Activated CD4-positive, alpha-beta T cell treated with anti-CD3 and anti-CD28 coated beads, Interleukin-2, Interleukin-4, amounts not matched to agents 100 ng/mL and 50 ng/mL, durations not matched to agents 16 hours and 8 hours (primary cell): ENCODE results near the gene LCE6A.

ENCODE experiments used
- DNase-seq: peaks from one replicate; pipeline ENCODE4 v3.0.0-alpha.2; 2020; ENCODE audit warnings: low spot score

Gene LCE6A, protein sequence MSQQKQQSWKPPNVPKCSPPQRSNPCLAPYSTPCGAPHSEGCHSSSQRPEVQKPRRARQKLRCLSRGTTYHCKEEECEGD

DNA sequence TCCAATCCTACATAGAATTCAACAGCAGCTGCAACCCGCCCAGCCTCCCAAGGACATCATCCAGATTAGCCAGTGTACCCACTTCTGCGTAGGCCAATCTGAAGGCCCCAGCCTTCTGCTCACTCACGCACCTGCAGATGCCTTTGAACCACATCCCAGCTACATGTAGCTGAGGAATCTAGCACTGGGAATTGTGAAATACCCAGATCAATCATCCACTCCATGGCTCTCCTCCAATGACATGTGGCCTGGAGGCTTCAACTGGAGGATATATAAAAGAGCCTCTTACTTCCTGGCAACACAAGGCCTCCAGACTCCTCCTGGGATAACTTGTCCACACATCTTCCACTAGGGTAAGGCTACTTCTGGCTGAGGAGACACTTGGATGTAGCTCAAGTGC, at the start of gene LCE6A:
Gene LCE6A, plus strand, starts transcription at position 301 of the 400 bp plus-strand sequence. CDS start 665 bp downstream, outside the sequence.
- no peak for DNase-seq

DNA sequence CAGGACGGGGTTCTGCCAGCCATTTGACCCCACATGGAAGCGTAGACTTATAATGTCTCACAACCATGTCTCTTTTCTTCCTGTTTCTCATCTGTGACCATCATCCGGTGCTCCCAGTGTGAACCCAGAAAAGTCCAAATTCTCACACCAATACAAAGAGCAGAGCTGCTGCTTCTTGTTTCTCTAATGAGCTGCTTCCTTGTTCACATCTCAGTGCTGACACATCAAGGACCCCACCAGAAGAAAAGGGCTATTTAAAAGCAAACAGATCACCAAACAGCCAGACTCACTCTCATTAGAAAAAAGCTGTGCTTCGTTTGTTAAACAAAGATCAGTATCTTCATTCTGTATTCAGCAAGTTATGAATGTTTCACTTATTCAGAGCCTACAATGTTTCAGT, 47.0 kb upstream of the LCE6A start:
- no peak for DNase-seq

DNA sequence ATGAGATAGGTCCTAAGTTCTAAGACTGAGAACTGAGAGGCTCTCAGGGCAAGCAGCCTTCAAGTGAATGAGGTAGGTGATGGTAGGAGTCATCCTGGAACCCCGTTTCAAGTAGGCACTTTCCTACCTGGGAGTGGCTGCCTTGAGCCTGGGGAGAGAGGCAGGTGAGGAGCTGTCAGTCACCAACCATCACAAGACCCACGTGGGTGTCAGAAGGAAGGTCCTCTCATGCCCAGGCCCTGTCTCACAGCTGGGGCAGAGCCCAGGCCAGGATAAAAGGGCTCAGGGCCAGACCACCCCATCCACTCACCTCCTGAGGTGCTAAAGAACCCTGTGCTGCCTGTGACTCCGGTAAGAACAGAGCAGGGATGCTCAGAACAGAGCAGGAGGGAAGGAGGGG, 46.2 kb upstream of the LCE6A start, which contains the start of gene LCE1D:
Gene LCE1D, plus strand, starts transcription at position 301 of the 400 bp plus-strand sequence. CDS start 1,074 bp downstream, outside the sequence.
- no peak for DNase-seq

DNA sequence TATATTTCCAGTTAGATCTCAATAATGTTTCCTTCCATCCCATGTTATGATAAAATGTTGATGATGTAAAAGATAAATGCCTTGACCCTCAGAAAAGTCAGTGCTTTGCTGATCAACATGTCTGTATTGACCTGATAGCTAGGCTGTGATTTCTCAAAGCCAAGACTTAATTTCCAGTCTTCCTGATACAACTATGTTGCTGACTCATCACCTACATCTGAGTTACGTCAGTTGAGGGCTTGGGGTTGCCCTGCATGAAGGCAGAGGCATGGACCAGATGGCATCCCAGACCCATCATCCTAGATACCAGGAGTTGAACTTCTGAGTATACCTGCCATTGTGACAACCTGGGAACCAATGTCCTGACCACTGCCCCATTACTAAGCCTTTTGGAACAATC, 41.3 kb upstream of the LCE6A start:
- no peak for DNase-seq

DNA sequence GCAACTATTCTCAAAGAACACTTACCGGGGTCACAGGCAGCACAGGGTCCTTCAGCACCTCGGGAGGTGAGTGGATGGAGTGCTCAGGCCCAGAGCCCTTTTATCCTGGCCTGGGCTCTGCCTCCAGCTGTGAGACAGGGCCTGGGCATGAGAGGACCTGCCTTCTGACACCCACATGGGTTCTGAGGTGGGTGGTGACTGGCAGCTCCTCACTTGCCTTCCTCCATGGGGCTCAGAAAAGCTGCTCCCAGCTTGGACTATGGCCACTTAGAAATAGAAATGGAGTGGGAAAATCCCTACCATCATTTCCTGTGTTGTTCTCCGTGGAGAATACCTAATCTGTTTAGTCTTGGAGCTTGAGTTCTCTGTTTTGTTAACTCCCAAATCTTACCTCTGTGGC, 36.1 kb upstream of the LCE6A start, which contains the start of gene LCE1C:
Gene LCE1C, minus strand, starts transcription at position 76 of the 400 bp plus-strand sequence. CDS start 1,173 bp downstream, outside the sequence.
- DNase-seq, result no peak

DNA sequence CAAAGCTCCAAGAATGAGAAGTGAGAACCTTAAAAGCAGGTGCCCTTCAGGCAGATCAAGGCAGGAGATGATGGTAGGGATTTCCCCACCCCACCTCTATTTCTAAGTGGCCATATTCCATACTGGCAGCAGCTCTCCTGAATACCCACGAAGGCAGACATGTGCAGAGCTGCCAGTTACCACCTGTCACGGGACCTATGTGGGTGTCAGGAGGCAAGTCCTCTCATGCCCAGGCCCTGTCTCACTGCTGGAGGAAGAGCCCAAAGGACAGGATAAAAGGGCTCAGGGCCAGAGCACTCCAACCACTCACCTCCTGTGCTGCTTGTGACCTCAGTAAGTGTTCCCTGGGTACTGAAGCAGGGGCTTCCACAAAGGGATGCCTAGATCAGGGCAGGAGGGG, 31.6 kb upstream of the LCE6A start:
- no peak for DNase-seq

DNA sequence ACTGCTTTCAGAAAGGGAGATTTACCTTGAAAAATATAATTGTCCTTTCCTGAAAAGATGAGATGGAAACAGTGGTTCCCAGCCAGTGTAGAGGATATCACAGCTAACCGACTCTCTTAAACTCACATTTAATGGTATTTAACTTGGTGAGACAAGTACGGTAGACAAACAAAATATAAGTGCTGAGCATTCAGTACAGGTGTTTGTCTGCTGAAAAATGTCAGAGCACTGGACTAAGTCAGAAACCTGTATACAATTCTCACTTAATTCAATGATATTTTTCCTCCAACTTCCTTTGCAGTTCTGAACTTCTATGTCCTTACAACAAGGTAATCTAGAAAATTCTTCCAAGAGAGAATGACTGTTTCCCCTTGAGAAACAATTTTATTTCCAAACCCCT, 31.0 kb upstream of the LCE6A start, which contains the start of gene LCE1B:
Gene LCE1B, plus strand, starts transcription at position 301 of the 400 bp plus-strand sequence. CDS start 476 bp downstream, outside the sequence.
- DNase-seq, result no peak

DNA sequence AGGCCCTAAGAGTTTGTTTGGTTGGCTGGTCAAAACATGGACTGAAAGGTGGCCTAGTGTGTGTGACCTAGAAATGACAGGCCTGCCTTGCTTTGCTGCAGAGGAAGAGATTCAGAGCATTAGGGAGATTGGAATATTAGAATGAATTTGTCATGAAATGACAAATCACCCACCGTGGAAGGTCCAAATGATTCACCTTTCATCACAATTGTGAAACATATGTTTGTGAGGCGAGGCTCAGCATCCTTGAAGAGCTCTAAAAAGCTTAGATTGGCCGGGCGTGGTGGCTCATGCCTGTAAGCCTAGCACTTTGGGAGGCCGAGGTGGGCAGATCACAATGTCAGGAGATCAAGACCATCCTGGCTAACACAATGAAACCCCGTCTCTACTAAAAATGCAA, 25.3 kb upstream of the LCE6A start:
- DNase-seq, result no peak

DNA sequence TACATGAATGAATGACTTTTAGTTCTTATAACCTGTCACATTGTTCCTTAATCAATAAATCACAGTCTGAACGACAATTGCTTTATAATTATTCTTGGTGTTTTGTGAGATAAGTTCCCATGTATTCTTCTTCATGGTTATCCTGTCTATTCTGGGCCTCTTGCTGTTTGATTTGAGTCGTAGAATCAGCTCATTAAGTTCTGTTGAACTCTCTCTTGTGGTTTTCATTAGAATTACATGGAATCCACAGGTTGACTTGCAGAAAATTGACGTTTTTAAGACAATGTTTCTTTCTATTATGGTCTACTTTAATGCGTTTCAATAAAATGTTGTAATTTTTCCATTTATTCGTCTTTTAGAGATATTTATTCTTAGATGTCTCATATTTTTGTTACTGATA, 19.4 kb upstream of the LCE6A start:
- no peak for DNase-seq

DNA sequence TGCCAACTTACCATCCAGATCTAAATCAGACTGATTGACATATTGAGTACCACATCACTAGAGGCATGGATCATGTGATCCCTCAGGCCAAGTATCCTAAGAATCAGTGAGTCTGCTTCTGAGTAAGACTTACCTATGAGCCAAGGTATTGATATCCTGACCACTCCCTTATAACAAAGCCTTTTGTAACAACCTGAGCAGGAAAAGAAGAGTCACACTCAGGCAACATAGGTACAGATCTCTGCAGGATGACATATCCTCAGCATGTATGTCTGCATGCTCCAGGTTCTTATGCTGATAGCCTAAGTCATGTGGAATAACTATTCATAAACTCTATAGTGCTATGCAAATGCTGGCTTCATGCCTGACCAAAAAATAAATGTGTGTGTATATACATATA, 17.7 kb upstream of the LCE6A start:
- no peak for DNase-seq

DNA sequence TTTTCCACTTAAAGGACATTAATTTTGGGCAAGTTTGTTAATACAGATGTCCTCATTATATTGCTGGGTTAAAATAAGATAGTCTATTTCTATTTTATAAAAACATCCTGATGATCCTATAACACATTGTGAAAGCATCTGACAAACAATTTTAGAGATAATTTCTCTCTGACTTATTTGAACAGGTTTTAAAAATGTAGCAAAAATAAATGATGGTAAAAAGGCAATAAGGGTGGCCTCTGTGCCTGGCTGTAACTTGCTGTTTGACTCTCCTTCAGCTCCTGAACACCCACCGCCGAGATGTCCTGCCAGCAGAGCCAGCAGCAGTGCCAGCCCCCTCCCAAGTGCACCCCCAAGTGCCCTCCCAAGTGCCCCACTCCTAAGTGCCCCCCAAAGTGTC, 15.5 kb upstream of the LCE6A start, which contains the start of gene LCE1A:
Gene LCE1A, plus strand, starts transcription at position 301 of the 400 bp plus-strand sequence. Its CDS starts 0 bp downstream, at position 301.
- DNase-seq, result no peak

DNA sequence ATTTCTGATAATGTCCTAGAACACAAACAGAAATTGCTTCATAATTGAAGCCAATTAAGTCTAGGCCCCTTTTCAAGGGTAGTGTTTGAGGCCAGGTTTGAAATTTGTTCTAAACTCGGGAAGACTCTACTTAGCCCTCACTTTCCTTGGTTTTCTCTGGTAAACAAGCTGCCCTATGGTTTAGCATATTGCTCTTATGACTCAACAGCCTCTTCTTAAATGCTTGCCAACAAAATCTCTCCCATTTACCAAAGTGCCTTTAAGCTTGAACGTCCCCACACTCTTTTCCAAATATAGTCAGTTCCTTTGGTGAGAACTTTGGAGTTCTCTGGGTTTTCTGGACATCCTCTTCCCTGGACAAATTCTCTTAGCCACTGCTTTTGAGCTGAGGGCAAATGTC, 5.8 kb upstream of the LCE6A start:
- no peak for DNase-seq

DNA sequence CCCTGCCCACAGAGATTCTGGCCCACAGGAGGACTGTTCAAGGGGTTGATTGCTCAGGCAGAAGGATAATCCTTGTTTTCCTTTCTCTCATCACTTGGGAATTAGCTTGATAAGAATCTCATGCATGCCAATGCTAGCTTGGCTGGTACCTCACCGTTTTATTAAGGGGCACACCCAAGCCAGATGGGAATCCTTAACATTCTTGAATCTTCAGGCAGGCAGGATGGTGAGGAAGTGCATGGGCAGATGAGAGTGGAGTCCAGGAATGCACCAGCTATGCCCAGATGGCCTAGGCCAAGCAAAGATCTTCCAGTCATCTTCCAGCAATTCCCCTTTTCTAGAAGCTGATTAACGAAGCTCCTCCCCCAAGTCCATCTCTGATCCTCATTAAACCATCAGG, 13.0 kb downstream of the LCE6A start:
- no peak for DNase-seq

DNA sequence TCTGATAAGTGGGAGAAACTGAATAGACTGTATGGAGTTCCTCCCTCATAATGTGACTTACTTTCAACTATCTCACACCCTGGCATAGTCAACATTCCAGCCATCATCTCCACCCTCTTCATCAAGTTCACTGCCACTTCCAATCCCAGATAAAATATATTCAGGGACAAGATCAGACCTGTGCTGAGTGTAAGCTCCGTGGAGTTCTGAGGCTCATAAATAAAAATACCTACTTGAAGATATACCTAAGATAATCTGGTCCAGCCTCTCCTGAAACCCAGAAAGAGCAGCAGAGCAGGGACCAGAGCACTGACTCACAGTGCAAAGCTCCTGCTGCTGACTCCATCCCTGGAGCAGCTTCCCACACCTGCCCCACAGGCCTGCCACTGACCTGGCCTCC, 15.4 kb downstream of the LCE6A start:
- no peak for DNase-seq

DNA sequence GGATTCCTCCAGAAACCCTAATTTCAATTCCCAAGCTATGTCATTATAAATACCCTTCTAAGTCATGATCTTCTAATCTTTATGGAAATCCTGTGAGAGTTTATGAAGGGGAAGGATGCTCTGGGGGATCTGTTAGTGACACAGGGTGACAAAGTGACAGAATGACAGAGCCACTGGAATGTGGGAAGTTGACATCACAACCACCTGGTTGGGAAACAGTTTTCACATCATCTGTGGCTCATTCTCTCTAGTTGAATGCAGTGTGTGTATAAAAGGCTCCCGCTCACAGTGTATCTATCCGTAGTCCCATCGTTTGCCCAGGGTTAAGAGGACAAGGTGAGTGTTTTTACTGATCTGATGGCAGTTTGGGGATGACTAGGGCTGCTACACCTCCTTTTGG, 17.0 kb downstream of the LCE6A start, which contains the start of gene LCE7A:
Gene LCE7A, plus strand, starts transcription at position 301 of the 400 bp plus-strand sequence. CDS start 702 bp downstream, outside the sequence.
- DNase-seq, result no peak

DNA sequence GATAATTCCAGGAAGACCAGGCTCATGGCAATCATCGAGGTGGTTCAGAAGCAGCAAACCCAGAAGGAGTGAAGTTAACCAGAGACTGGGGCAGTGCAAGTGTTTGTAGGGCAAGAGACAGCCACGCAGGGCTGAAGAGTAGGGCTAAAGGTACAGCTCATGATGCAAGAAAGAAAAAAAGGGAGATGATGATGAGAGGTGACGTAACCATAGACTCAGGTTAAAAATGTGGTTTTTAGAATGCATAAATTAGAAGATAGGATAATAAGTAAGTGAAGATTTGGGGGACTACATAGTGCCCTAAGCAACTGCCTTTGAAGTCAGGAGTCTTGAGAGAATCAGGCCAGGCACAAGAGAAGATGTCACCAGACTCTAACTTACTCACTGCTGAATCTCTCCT, 17.5 kb downstream of the LCE6A start:
- no peak for DNase-seq

DNA sequence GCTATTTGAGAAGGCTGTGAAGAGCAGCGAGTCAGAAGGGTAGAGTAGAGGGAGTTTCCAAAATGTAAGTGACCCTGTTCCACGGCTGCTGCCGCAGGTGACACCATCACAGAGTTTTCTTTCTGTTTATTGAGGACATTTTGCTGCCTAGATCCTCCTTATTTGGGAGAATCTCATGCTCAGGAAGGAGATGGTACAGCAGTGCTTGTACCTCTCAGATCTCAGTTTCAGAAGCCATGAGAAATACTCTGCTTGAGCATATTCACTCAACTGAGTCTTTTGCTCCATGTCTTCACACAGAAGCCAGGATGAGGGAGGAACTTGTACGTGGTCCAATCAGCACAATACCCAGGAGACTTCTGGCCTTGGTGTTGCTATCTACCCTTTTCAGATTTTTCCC, 18.7 kb downstream of the LCE6A start:
- DNase-seq, result no peak

DNA sequence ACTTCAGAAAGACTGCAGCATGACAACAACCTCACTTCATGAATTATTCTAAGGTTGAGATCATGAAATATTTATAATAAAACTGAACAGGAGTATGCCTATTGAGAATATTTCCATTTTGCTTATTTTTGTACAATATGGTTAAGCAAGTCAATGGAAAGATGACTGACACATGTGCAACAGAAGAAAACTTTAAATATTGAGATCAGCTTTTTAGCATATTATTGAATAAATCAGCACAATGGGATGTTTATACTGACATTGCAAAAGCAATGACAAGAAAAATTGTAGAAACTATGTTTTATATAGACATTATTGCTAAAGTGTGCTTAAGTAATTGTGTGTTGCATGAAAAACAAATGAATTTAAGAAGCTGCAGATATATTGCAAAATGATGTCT, 21.8 kb downstream of the LCE6A start:
- DNase-seq, result no peak

DNA sequence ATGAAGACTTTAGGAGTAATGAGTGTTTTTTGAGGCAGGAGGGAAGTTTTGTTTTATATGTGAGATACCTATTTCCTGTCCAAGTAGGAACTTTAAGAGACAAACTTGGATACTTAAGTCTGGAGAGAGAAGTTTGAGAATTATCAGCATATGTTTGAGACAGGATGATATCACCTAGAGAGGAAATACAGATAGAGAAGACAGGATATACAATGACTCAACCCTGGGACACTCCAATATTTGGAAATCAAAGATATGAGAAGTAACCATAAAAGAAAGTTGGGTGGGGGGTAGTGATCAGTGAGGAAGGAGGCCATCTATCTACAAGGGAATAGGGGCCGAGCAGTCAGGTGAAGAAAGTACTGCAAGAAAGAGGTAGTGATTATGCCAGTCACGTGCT, 23.7 kb downstream of the LCE6A start:
- no peak for DNase-seq

DNA sequence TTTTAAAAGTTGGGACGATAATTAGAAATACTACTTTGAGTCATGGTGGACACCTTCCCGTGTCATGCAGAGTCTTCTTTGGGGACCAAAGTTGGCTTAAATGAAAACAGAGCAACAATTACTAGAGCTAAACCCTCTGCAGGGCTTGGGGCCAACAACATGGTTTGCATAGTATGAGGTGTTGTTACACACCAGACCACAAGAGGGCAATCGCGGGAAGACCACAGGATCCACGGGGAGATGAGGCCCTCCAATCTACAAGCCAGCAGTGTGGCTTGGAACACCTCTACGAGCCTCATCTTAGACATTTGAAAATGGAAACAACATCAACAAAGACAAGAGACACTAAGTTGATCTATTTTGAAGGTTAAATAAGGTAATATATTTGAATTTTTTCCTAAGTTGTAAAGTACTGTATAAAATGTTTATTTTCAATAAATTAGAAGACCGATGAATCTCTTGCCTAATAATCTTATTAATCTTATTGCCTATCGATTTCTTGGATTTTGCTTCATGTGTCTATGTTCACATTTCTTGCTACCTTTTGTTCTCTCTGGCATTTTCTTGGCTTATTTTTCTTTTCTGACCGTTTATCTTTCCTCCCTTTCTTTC, 27.3 kb downstream of the LCE6A start:
- peak; percentile 72 for DNase-seq

DNA sequence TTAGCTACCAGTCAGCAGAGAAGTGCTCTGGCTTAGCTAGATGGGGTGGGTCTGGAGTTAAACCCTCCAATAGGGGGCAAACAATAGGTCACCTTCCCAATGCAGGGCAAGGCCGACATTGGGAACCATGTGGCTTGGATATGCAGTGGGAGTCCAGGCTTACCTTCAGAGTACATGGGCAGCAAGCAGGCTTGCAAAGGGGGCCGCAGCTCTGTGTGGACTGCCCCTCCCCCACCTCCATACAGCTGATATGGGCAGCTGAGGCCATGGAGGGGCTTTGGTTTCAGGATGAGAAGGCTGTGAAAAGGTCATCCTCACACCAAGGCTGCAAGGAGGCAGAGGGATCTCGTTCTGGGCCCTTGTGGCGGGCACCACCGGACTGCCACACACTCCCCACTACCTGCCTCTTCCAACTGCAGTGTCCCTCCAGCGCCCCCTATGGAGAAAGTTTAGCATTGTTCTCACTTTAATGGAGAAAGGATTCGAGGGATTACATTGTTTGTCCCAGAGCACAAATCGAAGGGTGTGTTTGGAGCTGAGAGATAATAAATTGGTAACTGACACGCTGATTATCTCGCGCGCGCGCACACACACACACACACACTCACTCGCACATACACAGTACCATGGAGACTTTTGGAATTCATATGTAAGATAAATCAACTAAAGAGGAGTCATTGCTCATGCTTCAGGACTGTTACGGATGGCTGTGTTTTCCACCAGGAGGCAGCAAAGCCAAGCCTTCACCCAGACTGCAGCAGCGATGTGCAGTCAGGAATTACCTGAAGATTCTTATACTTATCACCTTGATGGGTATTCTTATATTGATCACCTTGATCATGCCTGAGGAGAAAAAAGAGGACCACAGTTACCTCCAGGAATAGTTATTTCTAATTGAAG, 28.4 kb downstream of the LCE6A start:
- DNase-seq, result peak; percentile 17

DNA sequence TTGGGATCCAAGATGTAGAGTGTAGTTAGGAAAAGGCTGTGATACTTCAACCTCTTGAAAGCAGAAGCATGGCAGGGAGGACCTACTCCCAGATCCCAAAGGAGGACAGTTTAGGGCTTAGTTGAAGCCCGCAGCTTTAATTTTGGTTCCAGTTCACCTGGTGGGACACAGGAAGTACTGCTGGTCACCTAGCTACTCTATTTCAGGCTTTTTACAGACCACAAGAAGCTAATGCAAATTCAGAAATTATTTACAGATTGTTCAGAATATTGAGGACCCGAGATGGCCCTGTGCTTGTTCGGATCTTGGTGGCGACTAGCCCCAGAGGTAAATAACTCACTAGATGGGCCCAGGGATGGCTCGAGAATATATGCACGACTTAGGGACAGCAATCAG, 29.1 kb downstream of the LCE6A start:
- no peak for DNase-seq

DNA sequence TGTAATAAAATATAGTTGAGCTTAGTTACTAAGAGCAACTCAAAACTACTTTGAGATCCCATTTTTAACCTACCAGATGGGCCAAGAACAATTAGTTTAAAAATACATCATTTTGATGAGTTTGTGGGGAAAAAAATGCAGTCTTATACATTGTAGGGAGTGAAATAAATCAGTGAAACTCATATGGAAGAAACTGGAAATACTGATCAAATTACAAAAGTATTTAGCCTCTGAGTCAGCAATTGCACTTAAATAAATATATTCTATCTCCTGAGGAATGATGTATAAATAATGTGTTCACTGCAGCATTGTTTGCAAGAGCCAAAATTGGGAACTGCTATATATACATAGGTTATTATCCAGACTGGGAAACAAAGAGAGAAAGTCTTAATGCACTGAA, 30.8 kb downstream of the LCE6A start:
- DNase-seq, result no peak
